ENCODE data around the gene CFAP300.
A peak's percentile ranks its signal among the peaks of the same experiment; 100 is the strongest.

CFAP300 gene

DNA sequence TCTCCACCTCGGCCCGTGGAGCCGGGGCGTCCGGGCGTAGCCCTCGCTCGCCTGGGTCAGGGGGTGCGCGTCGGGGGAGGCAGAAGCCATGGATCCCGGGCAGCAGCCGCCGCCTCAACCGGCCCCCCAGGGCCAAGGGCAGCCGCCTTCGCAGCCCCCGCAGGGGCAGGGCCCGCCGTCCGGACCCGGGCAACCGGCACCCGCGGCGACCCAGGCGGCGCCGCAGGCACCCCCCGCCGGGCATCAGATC, 63.4 kb downstream of the CFAP300 start:
- TF ChIP-seq, protein P1, sequence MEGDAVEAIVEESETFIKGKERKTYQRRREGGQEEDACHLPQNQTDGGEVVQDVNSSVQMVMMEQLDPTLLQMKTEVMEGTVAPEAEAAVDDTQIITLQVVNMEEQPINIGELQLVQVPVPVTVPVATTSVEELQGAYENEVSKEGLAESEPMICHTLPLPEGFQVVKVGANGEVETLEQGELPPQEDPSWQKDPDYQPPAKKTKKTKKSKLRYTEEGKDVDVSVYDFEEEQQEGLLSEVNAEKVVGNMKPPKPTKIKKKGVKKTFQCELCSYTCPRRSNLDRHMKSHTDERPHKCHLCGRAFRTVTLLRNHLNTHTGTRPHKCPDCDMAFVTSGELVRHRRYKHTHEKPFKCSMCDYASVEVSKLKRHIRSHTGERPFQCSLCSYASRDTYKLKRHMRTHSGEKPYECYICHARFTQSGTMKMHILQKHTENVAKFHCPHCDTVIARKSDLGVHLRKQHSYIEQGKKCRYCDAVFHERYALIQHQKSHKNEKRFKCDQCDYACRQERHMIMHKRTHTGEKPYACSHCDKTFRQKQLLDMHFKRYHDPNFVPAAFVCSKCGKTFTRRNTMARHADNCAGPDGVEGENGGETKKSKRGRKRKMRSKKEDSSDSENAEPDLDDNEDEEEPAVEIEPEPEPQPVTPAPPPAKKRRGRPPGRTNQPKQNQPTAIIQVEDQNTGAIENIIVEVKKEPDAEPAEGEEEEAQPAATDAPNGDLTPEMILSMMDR (IDR thresholded peaks at IDR 0.05; ENCODE audit: borderline replicate concordance, control extremely low read depth, extremely low read depth, insufficient read depth, missing control alignments), result no peak
- in situ Hi-C loops (cut with MboI; ENCODE audit: low sequenced_read_pairs, unreplicated experiment), result no loop called here
- DNase-seq (ENCODE audit: low spot score), result no peak

DNA sequence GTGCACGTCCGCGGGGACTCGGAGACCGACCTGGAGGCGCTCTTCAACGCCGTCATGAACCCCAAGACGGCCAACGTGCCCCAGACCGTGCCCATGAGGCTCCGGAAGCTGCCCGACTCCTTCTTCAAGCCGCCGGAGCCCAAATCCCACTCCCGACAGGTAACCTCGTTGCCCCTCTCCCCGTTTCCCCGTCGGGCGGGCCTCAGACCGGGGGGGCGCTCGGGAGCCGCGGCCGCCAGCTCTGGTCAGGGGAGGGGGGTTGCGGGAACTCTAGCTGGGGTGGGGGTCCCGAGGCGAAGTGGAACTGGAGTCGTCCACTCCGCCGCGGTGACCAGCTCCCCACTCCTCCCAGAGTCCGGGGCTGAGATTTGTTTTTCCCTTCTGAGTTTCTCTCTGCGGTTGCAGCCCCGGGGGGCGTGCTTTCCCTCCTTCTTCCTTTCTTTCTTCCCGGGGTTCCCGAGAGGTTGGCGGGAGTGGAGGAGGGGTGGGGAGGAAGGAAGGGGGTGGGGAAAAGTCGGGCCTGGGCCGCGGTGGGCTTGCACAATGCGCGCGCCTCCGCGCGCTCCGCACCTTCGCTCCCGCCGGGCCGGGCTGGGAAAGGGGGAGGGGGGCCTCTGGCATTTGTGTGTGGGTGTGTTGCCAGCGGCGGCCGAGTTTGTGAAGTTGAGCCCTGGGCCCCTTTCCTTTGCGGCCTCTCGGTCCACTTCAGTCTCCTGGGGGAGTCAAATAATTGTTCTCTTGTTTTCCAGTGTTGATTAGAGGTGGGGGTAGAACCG, 64.0 kb downstream of the CFAP300 start:
- DNase-seq (ENCODE audit: low spot score), result peak; percentile 41
- TF ChIP-seq, protein P1 (IDR thresholded peaks at IDR 0.05; ENCODE audit: borderline replicate concordance, control extremely low read depth, extremely low read depth, insufficient read depth, missing control alignments), result no peak
- in situ Hi-C loops (cut with MboI; ENCODE audit: low sequenced_read_pairs, unreplicated experiment), result no loop called here

DNA sequence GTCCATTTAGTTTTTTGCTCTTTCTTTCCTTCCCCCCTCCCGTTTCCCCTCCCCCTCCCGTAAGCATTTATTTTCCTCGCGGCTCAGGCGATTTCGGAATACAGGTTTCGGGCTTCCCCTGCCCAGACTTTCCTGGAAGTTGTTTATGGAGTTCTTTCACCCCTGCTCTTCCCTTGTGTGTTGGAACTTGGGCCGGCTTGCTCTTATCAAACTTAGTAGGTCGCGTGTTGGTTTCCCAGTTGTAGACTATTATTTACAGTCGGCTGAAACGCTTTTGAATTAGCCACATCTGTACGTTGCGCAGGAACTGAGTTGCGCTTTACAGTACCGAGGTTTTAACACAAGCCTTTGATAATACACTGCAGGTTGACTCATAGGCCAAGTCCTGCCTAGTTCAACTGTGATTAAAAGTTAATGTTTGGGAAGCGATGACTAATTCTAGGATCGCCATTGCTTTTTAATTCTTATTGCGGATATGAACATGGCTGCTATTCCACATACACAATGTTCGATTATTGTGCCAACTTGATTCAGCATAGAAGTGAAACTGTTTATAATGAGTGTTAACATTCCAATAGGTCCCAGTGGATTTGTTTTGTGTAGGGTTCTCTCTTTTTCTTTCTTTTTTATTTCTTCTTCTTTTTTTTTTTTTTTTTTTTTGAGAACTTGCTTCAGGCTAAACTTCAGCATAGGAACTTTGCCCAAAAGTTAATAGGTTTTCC, 64.7 kb downstream of the CFAP300 start:
- in situ Hi-C loops (cut with MboI; ENCODE audit: low sequenced_read_pairs, unreplicated experiment), result no loop called here
- TF ChIP-seq, protein P1 (IDR thresholded peaks at IDR 0.05; ENCODE audit: borderline replicate concordance, control extremely low read depth, extremely low read depth, insufficient read depth, missing control alignments), result no peak
- DNase-seq (ENCODE audit: low spot score), result no peak

DNA sequence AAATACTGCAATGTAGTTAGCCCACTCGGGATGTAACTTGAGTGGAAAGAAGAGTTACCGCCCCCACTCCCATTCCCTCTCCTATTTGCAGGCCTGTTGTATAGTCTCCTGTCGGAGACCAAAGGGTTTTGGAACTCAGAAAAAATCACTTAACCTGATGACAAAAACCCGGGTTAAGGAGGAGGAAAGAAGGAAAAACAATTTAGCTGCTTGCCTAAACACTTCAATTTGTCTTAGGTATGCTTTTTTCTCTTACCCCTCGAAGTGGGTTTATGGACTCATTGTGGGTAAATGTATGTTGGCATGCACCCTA, 65.2 kb downstream of the CFAP300 start:
- TF ChIP-seq, protein P1 (IDR thresholded peaks at IDR 0.05; ENCODE audit: borderline replicate concordance, control extremely low read depth, extremely low read depth, insufficient read depth, missing control alignments), result no peak
- DNase-seq (ENCODE audit: low spot score), result no peak
- in situ Hi-C loops (cut with MboI; ENCODE audit: low sequenced_read_pairs, unreplicated experiment), result no loop called here

DNA sequence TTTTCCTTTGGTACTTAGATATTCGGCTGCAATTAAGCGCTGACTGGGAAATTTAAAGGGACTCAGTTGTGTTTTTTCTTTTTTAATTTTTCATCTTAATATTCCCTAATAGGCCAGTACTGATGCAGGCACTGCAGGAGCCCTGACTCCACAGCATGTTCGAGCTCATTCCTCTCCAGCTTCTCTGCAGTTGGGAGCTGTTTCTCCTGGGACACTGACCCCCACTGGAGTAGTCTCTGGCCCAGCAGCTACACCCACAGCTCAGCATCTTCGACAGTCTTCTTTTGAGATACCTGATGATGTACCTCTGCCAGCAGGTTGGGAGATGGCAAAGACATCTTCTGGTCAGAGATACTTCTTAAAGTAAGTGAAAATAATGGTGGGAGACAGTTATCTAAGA, 66.8 kb downstream of the CFAP300 start:
- in situ Hi-C loops (cut with MboI; ENCODE audit: low sequenced_read_pairs, unreplicated experiment), result no loop called here

DNA sequence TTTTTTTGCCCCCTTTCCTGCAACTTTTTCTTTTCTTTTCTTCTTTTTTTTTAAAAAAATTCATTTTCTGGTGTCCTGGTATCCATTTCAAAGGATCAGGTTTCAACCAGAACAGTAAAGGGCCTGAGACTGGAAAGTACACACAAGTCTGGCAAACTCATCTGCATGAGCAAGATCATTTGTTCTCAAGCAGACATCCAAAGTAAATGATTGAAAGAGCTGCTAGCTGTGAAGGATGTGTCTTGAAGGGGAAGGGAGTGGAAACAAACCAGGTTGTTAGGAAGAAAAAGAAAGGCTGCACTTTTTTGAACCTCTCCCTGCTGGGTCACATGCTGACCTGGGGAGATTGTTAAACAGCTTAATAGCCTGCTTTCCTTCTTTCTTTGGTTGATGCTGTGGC, 68.3 kb downstream of the CFAP300 start:
- TF ChIP-seq, protein P1 (IDR thresholded peaks at IDR 0.05; ENCODE audit: borderline replicate concordance, control extremely low read depth, extremely low read depth, insufficient read depth, missing control alignments), result no peak
- in situ Hi-C loops (cut with MboI; ENCODE audit: low sequenced_read_pairs, unreplicated experiment), result no loop called here

More for the DNA sequence above, 66.8 kb downstream of the CFAP300 start:
- no peak for DNase-seq (ENCODE audit: low spot score)
- TF ChIP-seq, protein P1 (IDR thresholded peaks at IDR 0.05; ENCODE audit: borderline replicate concordance, control extremely low read depth, extremely low read depth, insufficient read depth, missing control alignments), result no peak

More for the DNA sequence above, 68.3 kb downstream of the CFAP300 start:
- DNase-seq (ENCODE audit: low spot score), result no peak

All from GM13976 (cell line).